ENCODE measurements around the gene SVIL.

The SVIL gene

GRCh38 chr10:29532256-29532878 lies 102.4 kb downstream of the SVIL start:
- DNase-seq (ENCODE audit: low read depth): no peak
- H3K4me3 ChIP-seq (replicated peaks; ENCODE audit: low read depth, low read length): no peak overlapping the region

GRCh38 chr10:29530112-29530976 lies 104.4 kb downstream of the SVIL start:
- no peak overlapping the region for H3K4me3 ChIP-seq (replicated peaks; ENCODE audit: low read depth, low read length)
- no peak for DNase-seq (ENCODE audit: low read depth)
- TF ChIP-seq CTCF (IDR thresholded peaks at IDR 0.05; ENCODE audit: low read length, missing control alignments): no peak

More at GRCh38 chr10:29532256-29532878, 102.4 kb downstream of the SVIL start:
- no peak for TF ChIP-seq CTCF (IDR thresholded peaks at IDR 0.05; ENCODE audit: low read length, missing control alignments)

GRCh38 chr10:29529146-29529545 lies 105.6 kb downstream of the SVIL start:
- no peak for TF ChIP-seq CTCF (IDR thresholded peaks at IDR 0.05; ENCODE audit: low read length, missing control alignments)
- no peak overlapping the region for H3K4me3 ChIP-seq (replicated peaks; ENCODE audit: low read depth, low read length)
- DNase-seq (ENCODE audit: low read depth): no peak

GRCh38 chr10:29525762-29526161 lies 109.0 kb downstream of the SVIL start:
- TF ChIP-seq CTCF (IDR thresholded peaks at IDR 0.05; ENCODE audit: low read length, missing control alignments): no peak
- DNase-seq (ENCODE audit: low read depth): no peak

GRCh38 chr10:29524720-29525119 lies 110.1 kb downstream of the SVIL start:
- DNase-seq (ENCODE audit: low read depth): no peak

More at GRCh38 chr10:29525762-29526161, 109.0 kb downstream of the SVIL start:
- no peak overlapping the region for H3K4me3 ChIP-seq (replicated peaks; ENCODE audit: low read depth, low read length)

GRCh38 chr10:29524294-29524693 lies 110.5 kb downstream of the SVIL start:
- no peak overlapping the region for H3K4me3 ChIP-seq (replicated peaks; ENCODE audit: low read depth, low read length)
- no peak for DNase-seq (ENCODE audit: low read depth)
- TF ChIP-seq CTCF (IDR thresholded peaks at IDR 0.05; ENCODE audit: low read length, missing control alignments): no peak

More at GRCh38 chr10:29524720-29525119, 110.1 kb downstream of the SVIL start:
- no peak overlapping the region for H3K4me3 ChIP-seq (replicated peaks; ENCODE audit: low read depth, low read length)
- no peak for TF ChIP-seq CTCF (IDR thresholded peaks at IDR 0.05; ENCODE audit: low read length, missing control alignments)

Data from fibroblast of pulmonary artery (primary cell).